ENCODE data around the gene MALAT1.

The MALAT1 gene

GRCh38 chr11:65497141-65498041 is 1.5 kb upstream of the MALAT1 start:
- DNase-seq (ENCODE audit: low read depth) = peak; percentile 99
- no peak for TF ChIP-seq CTCF (IDR thresholded peaks at IDR 0.05; ENCODE audit: insufficient read depth, low read depth, low read length, missing control alignments)
- H3K4me3 ChIP-seq (ENCODE audit: low read length) = peak overlapping the region; percentile 98

- peak; percentile 69 for DNase-seq (ENCODE audit: low read depth)
- H3K4me3 ChIP-seq (ENCODE audit: low read length) = peak overlapping the region; percentile 98
- TF ChIP-seq CTCF (IDR thresholded peaks at IDR 0.05; ENCODE audit: insufficient read depth, low read depth, low read length, missing control alignments) = no peak
Observed at GRCh38 chr11:65498042-65498726, 661 bp upstream of the MALAT1 start.

- DNase-seq (ENCODE audit: low read depth) = no peak
- TF ChIP-seq CTCF (IDR thresholded peaks at IDR 0.05; ENCODE audit: insufficient read depth, low read depth, low read length, missing control alignments) = no peak
- H3K4me3 ChIP-seq (ENCODE audit: low read length) = peak overlapping the region; percentile 98
Observed at GRCh38 chr11:65498727-65498976, 193 bp upstream of the MALAT1 start.

GRCh38 chr11:65499713-65500386 is 1.0 kb downstream of the MALAT1 start:
- peak overlapping the region; percentile 98 for H3K4me3 ChIP-seq (ENCODE audit: low read length)
- TF ChIP-seq CTCF (IDR thresholded peaks at IDR 0.05; ENCODE audit: insufficient read depth, low read depth, low read length, missing control alignments) = no peak
- no peak for DNase-seq (ENCODE audit: low read depth)

- DNase-seq (ENCODE audit: low read depth) = peak; percentile 25
- no peak for TF ChIP-seq CTCF (IDR thresholded peaks at IDR 0.05; ENCODE audit: insufficient read depth, low read depth, low read length, missing control alignments)
- peak overlapping the region; percentile 98 for H3K4me3 ChIP-seq (ENCODE audit: low read length)
Observed at GRCh38 chr11:65500387-65501185, 1.7 kb downstream of the MALAT1 start.

GRCh38 chr11:65501186-65501471 is 2.3 kb downstream of the MALAT1 start:
- TF ChIP-seq CTCF (IDR thresholded peaks at IDR 0.05; ENCODE audit: insufficient read depth, low read depth, low read length, missing control alignments) = no peak
- no peak for DNase-seq (ENCODE audit: low read depth)
- H3K4me3 ChIP-seq (ENCODE audit: low read length) = peak overlapping the region; percentile 98
